ENCODE measurements around the gene TMED6.
"Not testable (repeated sequence)": the region's sequence is repeated elsewhere in the genome, so short reads cannot be mapped to it uniquely, and the experiment has no call there.

The TMED6 gene

GRCh38 chr16:69360070-69360469 is 8.5 kb upstream of the TMED6 start:
- DNase-seq, result not testable (repeated sequence)

- no peak for DNase-seq
Measured at GRCh38 chr16:69350536-69351133, 951 bp downstream of the TMED6 start.

- no peak for DNase-seq
Measured at GRCh38 chr16:69349536-69349935, 2.0 kb downstream of the TMED6 start.

GRCh38 chr16:69348222-69348621 is 3.4 kb downstream of the TMED6 start:
- DNase-seq, result no peak

- no peak for DNase-seq
Measured at GRCh38 chr16:69346683-69347082, 4.9 kb downstream of the TMED6 start.

GRCh38 chr16:69345923-69346322 is 5.7 kb downstream of the TMED6 start:
- DNase-seq, result no peak

- DNase-seq, result no peak
Measured at GRCh38 chr16:69344171-69344570, 7.4 kb downstream of the TMED6 start.

GRCh38 chr16:69340095-69340644 is 11.4 kb downstream of the TMED6 start:
- DNase-seq, result no peak

GRCh38 chr16:69339289-69340094 is 12.1 kb downstream of the TMED6 start, which contains the start of the genes COG8 and NIP7:
TSS of gene COG8 (minus strand) at chr16:69339564. CDS start at chr16:69339552, 12 bp downstream.
TSS of gene NIP7 (plus strand) at chr16:69339772. CDS start at chr16:69339830, 58 bp downstream.
- DNase-seq, result peak; percentile 65 to 98 (median 94)

- peak in 2 of 58 donors; percentile 53 to 68 for DNase-seq
Measured at GRCh38 chr16:69338557-69339288, 12.9 kb downstream of the TMED6 start.

- no peak for DNase-seq
Measured at GRCh38 chr16:69334696-69335095, 16.9 kb downstream of the TMED6 start.

GRCh38 chr16:69330286-69331109 is 21.1 kb downstream of the TMED6 start, which contains the start of gene PDF:
TSS of gene PDF (minus strand) at chr16:69330588. CDS start at chr16:69330570, 18 bp downstream.
- peak; percentile 41 to 96 (median 90) for DNase-seq

- DNase-seq, result peak in 10 of 58 donors; percentile 28 to 77 (median 58)
Measured at GRCh38 chr16:69329369-69330285, 22.0 kb downstream of the TMED6 start.

- peak in 1 of 58 donors; percentile 13 for DNase-seq
Measured at GRCh38 chr16:69328854-69329316, 22.7 kb downstream of the TMED6 start.

- DNase-seq, result no peak
Measured at GRCh38 chr16:69327585-69328310, 23.8 kb downstream of the TMED6 start.

GRCh38 chr16:69326172-69326873 is 25.3 kb downstream of the TMED6 start:
- no peak for DNase-seq

- no peak for DNase-seq
Measured at GRCh38 chr16:69325784-69326171, 25.8 kb downstream of the TMED6 start.

Data from anterior cingulate cortex (tissue), 58 donors.